Activated CD4-positive, alpha-beta T cell treated with anti-CD3 and anti-CD28 coated beads for 1 hour (primary cell): ENCODE results near the gene STK24.

ENCODE experiments used
- DNase-seq: peaks from one replicate; pipeline ENCODE4 v3.0.0-alpha.2; 2020

The STK24 gene

GRCh38 chr13:98549728-98550317 is 27.1 kb downstream of the STK24 start:
- DNase-seq: no peak

GRCh38 chr13:98549006-98549727 is 27.7 kb downstream of the STK24 start:
- no peak for DNase-seq

- DNase-seq: no peak
Measured at GRCh38 chr13:98548230-98548629, 28.7 kb downstream of the STK24 start.

DNA sequence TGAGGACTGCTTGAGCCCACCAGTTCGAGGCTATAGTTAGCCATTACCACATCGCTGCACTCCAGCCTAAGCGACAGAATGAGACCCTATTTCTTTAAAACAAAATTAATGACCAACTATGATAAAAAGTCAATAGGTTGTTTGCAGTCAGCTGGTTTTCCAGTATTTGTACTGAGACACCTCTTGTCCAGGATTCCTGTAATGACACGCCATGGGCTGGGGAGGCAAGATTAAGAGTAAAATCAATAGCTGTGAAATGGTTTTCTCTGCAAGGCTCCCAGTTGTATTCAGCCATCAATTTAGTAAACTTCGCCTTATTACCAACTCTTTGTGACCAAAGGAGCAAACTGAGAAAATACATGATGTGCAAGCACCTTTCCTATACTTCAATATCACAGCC is 29.5 kb downstream of the STK24 start:
- DNase-seq: no peak

- no peak for DNase-seq
Measured at GRCh38 chr13:98546402-98546801, 30.5 kb downstream of the STK24 start.

GRCh38 chr13:98544104-98544710 is 32.7 kb downstream of the STK24 start:
- no peak for DNase-seq

- no peak for DNase-seq
Measured at GRCh38 chr13:98543378-98544103, 33.4 kb downstream of the STK24 start.

GRCh38 chr13:98542568-98543377 is 34.1 kb downstream of the STK24 start:
- DNase-seq: no peak

DNA sequence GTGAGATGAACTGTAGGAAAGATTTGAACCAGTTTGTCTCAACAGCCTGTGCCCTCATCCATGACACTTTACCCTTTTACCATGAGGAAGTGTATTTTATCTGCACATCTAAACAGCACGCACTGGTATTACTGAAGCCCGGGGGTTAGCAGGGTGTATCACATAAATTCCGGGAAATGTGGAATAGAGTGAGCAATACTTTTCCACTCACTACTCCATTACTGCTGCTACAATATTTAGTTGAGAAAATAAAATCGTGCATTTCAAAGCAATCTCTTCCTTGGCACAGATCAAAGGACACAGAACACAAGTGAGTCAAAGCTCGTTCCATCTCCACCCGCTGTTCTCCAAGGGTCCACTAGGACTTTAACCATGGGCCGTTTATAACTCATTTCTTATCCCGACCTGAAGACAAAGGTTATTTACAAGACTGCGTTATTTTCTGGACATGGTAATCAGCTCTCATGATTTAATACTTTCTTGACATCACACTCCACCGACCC is 35.2 kb downstream of the STK24 start:
- DNase-seq: no peak

DNA sequence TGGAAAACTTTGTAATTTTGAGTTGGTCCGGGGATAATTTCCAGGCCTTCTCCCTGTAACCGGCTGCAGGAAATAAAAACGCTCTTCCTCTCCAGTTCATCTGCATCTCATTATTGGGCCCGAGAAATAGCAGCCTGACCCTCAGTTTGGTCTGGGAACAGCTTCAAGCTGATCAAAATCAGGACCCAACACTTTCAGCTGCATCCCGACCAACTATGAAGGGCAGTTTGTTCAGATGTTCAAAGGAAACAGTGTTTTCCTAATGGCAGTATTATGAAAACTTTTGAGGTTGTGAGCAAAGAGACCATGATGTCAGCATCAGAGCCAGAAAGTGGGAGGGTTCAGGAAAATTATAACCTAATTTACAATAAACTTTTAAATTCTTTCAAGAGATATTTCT is 35.7 kb downstream of the STK24 start:
- no peak for DNase-seq

GRCh38 chr13:98540476-98540875 is 36.4 kb downstream of the STK24 start:
- no peak for DNase-seq

GRCh38 chr13:98539666-98540065 is 37.2 kb downstream of the STK24 start:
- DNase-seq: no peak

DNA sequence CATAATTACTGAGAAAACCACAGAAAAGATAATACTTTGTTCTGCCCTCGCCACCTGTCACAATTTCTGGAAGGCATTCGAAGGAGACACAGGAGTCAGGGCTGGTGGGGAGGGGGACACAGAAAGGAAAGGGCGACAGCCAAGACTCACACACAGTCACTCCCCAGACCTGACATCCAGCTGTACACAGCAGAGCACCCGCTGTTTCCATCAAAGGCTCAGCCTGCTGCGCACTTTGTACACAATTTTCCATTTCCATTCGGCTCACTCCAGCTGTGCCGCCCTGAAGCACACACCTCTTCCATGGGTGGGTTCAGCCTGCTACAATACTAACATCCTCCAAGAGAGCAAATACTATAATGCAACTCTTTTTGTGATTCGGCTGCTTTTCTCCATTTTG is 38.0 kb downstream of the STK24 start:
- no peak for DNase-seq

GRCh38 chr13:98537740-98538139 is 39.2 kb downstream of the STK24 start:
- no peak for DNase-seq

GRCh38 chr13:98537306-98537705 is 39.6 kb downstream of the STK24 start:
- DNase-seq: no peak

DNA sequence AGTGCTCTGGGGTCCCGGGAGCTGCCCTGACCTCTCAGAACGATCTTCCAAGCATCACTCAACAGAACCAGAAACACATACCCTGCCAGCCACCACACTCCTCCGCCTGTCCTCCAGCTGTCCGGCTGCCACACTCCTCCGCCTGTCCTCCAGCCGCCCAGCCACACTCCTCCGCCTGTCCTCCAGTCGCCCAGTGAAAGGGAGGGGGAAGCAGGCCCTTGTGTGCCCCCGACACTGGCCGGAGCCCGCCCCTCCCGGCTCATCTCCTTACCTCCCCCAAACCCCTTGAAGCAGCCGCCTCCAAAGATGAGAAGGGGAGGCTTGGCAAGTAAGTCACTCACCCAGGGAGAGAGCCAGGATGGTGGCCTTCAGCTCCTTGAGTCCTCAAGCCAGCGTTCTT is 40.2 kb downstream of the STK24 start:
- no peak for DNase-seq

DNA sequence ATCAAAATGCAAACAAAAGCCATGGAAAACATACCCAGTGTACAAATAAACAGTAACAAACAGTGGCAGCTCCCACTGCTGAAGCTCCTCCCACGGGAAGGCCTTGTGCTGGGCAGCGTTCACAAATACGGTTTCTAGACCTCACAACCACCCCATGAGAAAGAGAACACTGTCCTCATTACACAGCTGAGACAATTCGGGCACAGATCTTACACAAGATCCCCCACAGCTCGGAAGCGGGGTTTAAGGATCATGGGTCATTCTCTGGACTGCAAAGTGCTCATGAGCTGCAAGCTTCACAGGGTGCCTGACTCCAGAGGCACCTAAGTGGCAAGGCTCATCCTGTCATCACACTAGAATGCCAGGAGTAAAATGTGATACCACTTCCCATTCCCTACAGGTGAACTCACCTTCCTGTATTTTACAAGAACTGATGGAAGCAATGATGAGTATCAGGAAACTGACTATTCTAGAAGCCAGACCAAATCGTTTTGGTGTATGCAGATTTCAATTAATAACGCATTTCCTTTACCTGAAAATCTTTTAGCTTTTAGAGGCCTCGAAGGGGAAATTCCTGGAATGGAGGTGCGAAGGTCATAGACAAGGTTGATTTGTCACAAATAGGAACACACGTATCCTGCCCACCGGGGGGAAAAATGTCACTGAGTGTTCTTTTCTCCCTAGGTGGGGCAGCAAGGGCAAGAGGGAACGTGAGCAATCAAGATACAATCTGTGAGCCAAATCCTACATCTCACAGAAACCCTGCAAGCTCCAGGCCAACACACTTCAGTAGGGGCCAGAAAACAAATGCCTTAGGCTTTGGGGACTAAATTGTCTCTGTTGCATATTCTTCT is 41.2 kb downstream of the STK24 start:
- DNase-seq: no peak

DNA sequence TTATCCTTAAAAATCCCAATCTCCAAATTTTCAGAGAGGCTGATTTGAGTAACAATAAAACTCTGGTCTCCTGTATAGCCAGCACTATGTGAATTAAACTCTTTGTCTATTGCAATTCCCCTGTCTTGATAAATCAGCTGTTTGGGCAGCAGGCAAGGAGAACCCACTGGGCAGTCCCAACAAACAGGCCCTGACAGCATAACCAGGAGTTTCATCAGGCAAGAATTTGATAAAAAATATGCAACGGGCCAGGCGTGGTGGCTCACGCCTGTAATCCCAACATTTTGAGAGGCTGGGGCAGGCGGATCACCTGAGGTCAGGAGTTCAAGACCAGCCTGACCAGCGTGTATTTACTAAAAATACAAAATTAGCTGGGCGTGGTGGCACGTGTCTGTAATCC is 42.1 kb downstream of the STK24 start:
- no peak for DNase-seq

GRCh38 chr13:98533912-98534311 is 43.0 kb downstream of the STK24 start:
- no peak for DNase-seq

- no peak for DNase-seq
Measured at GRCh38 chr13:98532254-98532653, 44.7 kb downstream of the STK24 start.

- DNase-seq: no peak
Measured at GRCh38 chr13:98530217-98530616, 46.7 kb downstream of the STK24 start.

DNA sequence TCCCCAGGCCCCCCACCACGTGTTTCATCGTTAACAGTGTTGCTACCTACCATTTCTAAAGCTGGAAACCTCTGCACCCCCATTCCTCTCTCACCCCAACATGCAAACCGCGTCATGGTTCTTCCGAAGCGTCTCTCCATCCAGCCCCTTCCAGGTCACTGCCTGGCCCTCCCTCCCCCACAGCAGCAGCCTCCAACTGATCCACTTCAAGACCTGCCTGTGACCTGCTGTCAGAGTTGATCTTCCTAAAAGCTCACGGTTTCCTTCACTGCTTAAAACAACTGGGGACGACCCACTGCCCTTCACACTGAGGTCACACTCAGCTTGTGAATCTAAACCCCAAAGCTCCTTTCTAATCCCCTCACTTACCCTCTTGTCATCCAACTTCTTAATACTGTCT is 47.7 kb downstream of the STK24 start:
- no peak for DNase-seq
